Inflammatory macrophage (primary cell): ENCODE results near the gene NLGN3.

ENCODE experiments used
- DNase-seq, 2 donors: peaks; one replicate each; pipeline ENCODE4 v3.0.0-alpha.2; 2020 to 2022
- total RNA-seq, 18 experiments: gene quantifications; one replicate each; lab custom pipeline; 2026; ENCODE audit warnings: mixed read lengths in 6 of 18, inconsistent platforms in 2 of 18; lab: John Stamatoyannopoulos, UW

NLGN3 gene
- 0.13 to 1.3 (median 0.55) reads per million in 18 experiments for total RNA-seq

GRCh38 chrX:71144651-71145050, at the start of gene NLGN3:
Gene NLGN3 (plus strand): TSS chrX:71144841. CDS start chrX:71147750, 2,909 bp downstream.
- DNase-seq, result no peak

GRCh38 chrX:71095033-71095432, 49.6 kb upstream of the NLGN3 start:
- DNase-seq, result no peak

- peak; percentile 80 to 86 for DNase-seq
These were observed 49.1 kb upstream of the NLGN3 start, which contains the start of gene FOXO4 for GRCh38 chrX:71095555-71095980. Gene FOXO4 (plus strand): TSS chrX:71095851. CDS start chrX:71096529, 678 bp downstream.

DNA sequence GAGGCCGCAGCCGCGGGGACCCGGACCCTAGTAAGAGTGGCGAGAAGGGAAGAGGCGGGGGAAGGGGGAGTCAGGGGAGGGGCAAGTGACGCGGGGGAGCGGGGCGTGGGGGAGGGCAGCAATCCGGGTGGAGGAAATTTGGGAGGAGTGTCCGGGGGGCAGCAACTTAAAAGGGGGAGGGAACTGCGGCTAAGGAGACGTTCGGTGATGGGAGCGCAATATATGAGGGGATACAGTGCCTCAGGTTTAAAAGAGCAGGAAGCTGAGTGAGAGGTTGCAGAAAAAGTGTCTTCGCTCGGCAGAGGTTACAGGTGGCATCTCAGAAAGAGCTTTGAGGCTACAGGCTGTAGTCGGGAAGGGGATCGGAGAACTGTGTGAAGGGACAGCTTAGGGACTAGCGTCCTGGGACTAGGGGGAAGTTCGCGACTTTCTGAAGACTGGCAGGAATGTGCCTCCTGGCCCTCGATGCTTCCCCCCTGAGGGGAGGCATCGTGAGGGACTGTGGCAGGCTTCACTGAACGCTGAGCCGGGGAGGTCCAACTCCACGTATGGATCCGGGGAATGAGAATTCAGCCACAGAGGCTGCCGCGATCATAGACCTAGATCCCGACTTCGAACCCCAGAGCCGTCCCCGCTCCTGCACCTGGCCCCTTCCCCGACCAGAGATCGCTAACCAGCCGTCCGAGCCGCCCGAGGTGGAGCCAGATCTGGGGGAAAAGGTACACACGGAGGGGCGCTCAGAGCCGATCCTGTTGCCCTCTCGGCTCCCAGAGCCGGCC, 48.5 kb upstream of the NLGN3 start:
- peak in 1 of 2 donors; percentile 21 for DNase-seq

GRCh38 chrX:71096760-71097032, 47.9 kb upstream of the NLGN3 start:
- DNase-seq, result no peak

GRCh38 chrX:71098302-71098701, 46.3 kb upstream of the NLGN3 start:
- DNase-seq, result peak; percentile 57

DNA sequence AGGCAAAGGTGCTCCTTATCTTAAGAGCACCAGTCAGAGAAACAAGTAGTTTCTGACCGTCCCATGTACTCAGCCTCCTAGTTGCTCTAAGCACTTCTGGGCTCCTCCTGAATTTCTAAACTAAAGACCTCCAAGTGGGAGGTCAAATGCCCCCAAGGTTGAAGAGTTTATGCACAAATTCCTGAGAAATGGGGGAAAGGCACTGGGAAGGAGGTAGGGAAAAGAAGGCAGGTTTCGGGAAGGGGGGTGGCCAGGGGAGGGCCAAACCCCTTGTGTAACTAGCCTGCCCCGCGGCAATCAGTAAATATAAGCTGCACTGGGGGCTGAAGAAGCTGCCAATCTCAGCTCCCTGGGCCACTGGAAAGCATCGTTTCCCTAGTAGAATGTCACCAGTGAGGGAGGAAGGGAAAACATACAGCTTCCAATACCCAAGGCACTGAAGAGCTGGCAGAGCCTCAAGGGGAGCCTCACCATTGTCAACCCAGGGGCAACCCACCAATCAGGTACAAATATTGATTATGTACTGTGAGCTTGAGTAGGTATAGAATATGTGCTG, 45.6 kb upstream of the NLGN3 start:
- DNase-seq, result no peak

- DNase-seq, result no peak
These were observed 44.9 kb upstream of the NLGN3 start for GRCh38 chrX:71099736-71100135.

DNA sequence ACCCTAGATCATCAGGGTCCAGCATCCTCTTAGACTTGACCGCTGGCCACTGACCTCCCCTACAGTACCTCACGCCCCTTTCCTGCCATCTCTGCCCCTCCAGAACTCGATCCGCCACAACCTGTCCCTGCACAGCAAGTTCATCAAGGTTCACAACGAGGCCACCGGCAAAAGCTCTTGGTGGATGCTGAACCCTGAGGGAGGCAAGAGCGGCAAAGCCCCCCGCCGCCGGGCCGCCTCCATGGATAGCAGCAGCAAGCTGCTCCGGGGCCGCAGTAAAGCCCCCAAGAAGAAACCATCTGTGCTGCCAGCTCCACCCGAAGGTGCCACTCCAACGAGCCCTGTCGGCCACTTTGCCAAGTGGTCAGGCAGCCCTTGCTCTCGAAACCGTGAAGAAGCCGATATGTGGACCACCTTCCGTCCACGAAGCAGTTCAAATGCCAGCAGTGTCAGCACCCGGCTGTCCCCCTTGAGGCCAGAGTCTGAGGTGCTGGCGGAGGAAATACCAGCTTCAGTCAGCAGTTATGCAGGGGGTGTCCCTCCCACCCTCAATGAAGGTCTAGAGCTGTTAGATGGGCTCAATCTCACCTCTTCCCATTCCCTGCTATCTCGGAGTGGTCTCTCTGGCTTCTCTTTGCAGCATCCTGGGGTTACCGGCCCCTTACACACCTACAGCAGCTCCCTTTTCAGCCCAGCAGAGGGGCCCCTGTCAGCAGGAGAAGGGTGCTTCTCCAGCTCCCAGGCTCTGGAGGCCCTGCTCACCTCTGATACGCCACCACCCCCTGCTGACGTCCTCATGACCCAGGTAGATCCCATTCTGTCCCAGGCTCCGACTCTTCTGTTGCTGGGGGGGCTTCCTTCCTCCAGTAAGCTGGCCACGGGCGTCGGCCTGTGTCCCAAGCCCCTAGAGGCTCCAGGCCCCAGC, 43.8 kb upstream of the NLGN3 start:
- no peak for DNase-seq

DNA sequence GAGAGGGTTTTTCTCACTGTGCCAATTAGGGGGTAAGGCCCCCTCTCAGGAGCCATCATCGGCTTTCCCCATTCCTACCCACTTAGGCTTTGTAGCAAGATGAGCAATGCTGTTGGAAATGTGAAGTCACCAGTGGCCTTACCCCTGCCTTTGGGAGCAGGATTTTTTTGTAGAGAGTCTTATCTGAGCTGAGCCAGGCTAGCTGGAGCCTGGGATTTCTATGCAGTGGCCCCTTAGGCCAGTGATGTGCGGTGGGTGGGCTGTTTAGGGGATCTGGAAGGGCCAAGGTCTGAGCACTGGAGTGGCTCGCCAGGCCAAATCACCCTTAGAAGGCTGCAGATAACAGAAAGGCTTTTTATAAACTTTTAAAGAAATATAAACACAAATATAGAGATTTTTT, 42.3 kb upstream of the NLGN3 start:
- DNase-seq, result no peak

- DNase-seq, result peak; percentile 34 to 46
These were observed 41.3 kb upstream of the NLGN3 start for GRCh38 chrX:71103110-71103983.

DNA sequence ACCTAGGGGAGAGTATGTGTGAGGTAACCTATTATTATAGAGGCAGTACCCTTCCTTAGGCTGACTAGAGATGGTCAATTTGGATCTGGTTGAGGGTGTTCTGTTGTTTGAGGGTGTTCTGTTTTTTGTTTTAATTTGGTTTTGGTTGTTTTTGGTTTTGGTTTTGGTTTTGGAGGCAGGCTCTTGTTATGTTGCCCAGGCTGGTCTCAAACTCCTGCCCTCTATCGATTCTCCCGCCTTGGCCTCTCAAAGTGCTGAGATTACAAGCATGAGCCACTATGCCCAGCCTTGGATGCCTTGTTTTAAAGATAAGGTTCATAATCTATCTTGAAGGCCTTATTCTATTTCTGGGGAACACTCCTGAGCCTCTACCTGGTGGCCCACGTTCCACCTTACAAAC, 39.0 kb upstream of the NLGN3 start:
- DNase-seq, result no peak

DNA sequence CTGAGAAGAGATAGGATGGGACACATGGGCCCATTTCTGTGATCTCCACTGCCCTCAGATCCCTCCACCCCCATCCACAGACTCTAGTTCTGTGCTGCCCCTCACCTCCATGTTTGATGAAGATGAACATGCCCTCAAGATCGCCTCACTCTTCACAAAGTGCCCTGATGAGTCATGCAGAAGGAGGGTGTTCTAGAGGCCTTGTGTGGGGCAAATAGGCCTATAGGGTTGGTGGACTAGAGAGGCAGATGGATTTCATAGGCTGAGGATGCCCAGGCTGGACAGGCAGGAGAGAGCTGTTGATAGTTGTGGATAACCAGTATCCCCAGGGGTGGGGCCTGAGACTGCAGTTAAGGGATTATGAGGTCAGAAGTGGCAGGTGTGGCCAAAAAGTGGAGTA, 38.2 kb upstream of the NLGN3 start, which contains the start of gene CXorf65:
Gene CXorf65 (minus strand): TSS at position 314 of the 400 bp plus-strand sequence. CDS start 184 bp downstream, at position 130.
- no peak for DNase-seq

DNA sequence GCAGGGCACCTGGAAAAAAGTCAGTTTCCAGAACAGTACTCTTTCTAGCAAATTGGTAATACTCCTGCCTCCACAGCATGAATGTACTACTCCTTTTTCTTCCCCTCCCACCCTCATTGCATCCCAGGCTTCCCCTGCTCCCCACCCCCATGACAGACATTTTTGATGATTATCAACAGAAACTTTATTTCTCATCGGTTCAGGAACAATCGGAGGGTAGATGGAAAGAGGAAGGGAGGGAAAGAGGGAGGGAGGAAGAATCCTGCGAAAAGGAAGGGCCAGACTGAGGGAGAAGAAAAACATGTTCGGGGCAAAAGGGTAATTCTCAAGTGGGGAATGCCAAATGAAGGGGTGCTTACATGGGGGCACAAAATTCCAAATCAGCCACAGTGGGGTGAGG, 37.4 kb upstream of the NLGN3 start:
- DNase-seq, result no peak

GRCh38 chrX:71107762-71108360, 36.8 kb upstream of the NLGN3 start:
- DNase-seq, result no peak

GRCh38 chrX:71109051-71109450, 35.6 kb upstream of the NLGN3 start:
- no peak for DNase-seq

- DNase-seq, result peak; percentile 56 to 69
These were observed 33.3 kb upstream of the NLGN3 start, which contains the start of gene IL2RG for GRCh38 chrX:71111141-71111843. Gene IL2RG (minus strand): TSS chrX:71111577. CDS start chrX:71111539, 38 bp downstream.

GRCh38 chrX:71111921-71112431, 32.7 kb upstream of the NLGN3 start:
- DNase-seq, result no peak

DNA sequence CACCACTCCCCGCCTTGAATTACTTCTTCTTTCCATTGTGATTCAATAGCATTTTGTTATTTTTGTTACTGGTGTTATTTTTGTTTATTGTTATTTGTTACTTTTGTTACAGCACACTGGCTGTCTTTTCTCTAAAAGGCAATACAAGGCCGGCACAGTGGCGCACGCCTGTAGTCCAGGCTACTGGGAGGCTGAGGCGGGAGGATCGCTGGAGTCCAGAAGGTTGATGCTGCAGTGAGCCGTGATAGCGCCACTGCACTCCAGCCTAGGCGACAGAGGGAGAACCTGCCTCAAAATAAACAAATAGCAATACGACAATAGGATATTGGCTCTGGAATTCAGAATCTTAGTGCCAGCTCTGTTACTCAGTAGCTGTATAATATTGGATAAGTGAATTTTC, 27.3 kb upstream of the NLGN3 start:
- no peak for DNase-seq
